ENCODE results near the gene PNCK. TPM values are rescaled to one million over a fixed set of nuclear protein-coding genes. Genes with fewer than 3 reads are reported as not detected.

PNCK gene
- total and polyA plus RNA-seq, 2 of the 13 experiments (the other 11 are each of a cell fraction or from before 2014, with no cell fraction given): 33.1 TPM; not detected in 1

DNA sequence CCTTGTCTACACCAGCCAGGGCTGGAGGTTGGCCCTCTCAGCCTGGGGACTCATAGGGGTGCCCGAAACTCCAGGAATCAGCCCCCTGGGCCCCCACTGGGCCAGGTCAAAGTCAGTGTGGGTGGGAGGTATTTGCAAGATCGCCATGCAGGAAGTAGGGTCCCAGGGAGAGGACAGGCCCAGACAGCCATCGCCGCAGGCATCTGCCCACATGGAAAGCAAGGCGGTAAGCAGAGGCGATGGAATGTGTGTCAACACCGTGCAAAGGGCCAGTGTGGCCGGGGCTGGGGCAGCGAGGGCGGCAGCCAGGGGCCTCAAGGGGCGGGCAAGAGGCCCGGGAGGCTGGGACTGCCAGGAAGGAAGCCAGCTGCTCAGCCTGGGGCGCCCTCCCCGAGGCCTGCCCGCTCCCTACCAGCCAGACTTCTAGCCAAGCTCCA is 45.9 kb downstream of the PNCK start (continued):
- TF ChIP-seq ZNF687 (CRISPR knock-in tag; IDR thresholded peaks at IDR 0.05) (peak; percentile 86), ZNF44 (CRISPR knock-in tag; IDR thresholded peaks at IDR 0.05) (0 out of 2 replicates have a peak, but pooled peaks have one; percentile 53), AHR (CRISPR knock-in tag; IDR thresholded peaks at IDR 0.05) (0 out of 2 replicates have a peak, but pooled peaks have one; percentile 59), GFI1 (CRISPR knock-in tag; IDR thresholded peaks at IDR 0.05; ENCODE audit: borderline replicate concordance) (peak; percentile 72; the same call in 1 of the 2 replicates), ZNF468 (CRISPR knock-in tag; IDR thresholded peaks at IDR 0.05) (no peak), SMC3 (IDR thresholded peaks at IDR 0.05; ENCODE audit: low read length) (no peak), PITX1 (CRISPR knock-in tag; IDR thresholded peaks at IDR 0.05) (peak; percentile 74; the same call in 1 of the 2 replicates), KLF15 (CRISPR knock-in tag; IDR thresholded peaks at IDR 0.05; ENCODE audit: borderline replicate concordance) (no peak), SMAD3 (CRISPR knock-in tag; IDR thresholded peaks at IDR 0.05) (peak; percentile 42; the same call in 1 of the 2 replicates), HMG20A (CRISPR knock-in tag; IDR thresholded peaks at IDR 0.05; ENCODE audit: borderline replicate concordance) (peak; percentile 69), HNF1A (IDR thresholded peaks at IDR 0.05; ENCODE audit: low read depth) (no peak), HNF1A (CRISPR knock-in tag; IDR thresholded peaks at IDR 0.05; ENCODE audit: borderline replicate concordance) (peak; percentile 54; the same call in 1 of the 2 replicates), SAP130 (CRISPR knock-in tag; IDR thresholded peaks at IDR 0.05; ENCODE audit: low read depth) (peak; percentile 47; the same call in 1 of the 2 replicates), ZNF292 (CRISPR knock-in tag; IDR thresholded peaks at IDR 0.05; ENCODE audit: borderline replicate concordance, low read depth) (peak; percentile 45; the same call in 1 of the 2 replicates), ZNF34 (CRISPR knock-in tag; IDR thresholded peaks at IDR 0.05; ENCODE audit: borderline replicate concordance) (no peak), NONO (IDR thresholded peaks at IDR 0.05) (no peak), NONO (CRISPR knock-in tag; conservative IDR thresholded peaks at IDR 0.05) (peak; percentile 58)
- TF ChIP-seq, protein P1, sequence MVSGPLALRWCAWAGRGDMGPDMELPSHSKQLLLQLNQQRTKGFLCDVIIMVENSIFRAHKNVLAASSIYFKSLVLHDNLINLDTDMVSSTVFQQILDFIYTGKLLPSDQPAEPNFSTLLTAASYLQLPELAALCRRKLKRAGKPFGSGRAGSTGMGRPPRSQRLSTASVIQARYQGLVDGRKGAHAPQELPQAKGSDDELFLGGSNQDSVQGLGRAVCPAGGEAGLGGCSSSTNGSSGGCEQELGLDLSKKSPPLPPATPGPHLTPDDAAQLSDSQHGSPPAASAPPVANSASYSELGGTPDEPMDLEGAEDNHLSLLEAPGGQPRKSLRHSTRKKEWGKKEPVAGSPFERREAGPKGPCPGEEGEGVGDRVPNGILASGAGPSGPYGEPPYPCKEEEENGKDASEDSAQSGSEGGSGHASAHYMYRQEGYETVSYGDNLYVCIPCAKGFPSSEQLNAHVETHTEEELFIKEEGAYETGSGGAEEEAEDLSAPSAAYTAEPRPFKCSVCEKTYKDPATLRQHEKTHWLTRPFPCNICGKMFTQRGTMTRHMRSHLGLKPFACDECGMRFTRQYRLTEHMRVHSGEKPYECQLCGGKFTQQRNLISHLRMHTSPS (CRISPR knock-in tag; IDR thresholded peaks at IDR 0.05; ENCODE audit: low read depth): peak; percentile 83; the same call in 1 of the 2 replicates
- TF ChIP-seq, protein P2, sequence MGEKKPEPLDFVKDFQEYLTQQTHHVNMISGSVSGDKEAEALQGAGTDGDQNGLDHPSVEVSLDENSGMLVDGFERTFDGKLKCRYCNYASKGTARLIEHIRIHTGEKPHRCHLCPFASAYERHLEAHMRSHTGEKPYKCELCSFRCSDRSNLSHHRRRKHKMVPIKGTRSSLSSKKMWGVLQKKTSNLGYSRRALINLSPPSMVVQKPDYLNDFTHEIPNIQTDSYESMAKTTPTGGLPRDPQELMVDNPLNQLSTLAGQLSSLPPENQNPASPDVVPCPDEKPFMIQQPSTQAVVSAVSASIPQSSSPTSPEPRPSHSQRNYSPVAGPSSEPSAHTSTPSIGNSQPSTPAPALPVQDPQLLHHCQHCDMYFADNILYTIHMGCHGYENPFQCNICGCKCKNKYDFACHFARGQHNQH (CRISPR knock-in tag; IDR thresholded peaks at IDR 0.05): peak; percentile 51; the same call in 1 of the 2 replicates

All from HepG2 (cell line).